ENCODE measurements around the gene CXCL8.

CXCL8 gene

GRCh38 chr4:73718375-73719373 is 21.7 kb upstream of the CXCL8 start:
- peak; percentile 34 for DNase-seq

DNA sequence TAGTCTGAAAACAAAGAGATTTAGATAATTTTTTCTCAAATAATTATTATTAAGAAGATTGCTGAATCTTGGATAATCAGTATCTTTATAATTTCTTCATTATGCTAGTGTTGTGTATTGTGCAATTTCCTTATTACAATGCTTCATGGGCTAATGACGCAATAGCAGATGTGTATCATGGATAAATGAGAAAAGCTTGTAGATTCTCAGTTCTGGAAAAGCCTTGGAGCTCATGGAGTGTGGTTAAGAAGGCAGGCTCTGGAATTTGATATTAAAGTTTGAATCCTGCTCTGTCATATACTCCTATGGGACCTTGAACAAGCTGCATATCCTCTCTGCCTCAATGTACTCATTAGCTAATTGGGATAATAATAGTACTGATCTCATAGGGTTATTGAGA is 18.9 kb upstream of the CXCL8 start:
- peak; percentile 78 for DNase-seq

GRCh38 chr4:73721909-73722308 is 18.5 kb upstream of the CXCL8 start:
- DNase-seq, result peak; percentile 66

GRCh38 chr4:73723023-73723422 is 17.3 kb upstream of the CXCL8 start:
- DNase-seq, result no peak

GRCh38 chr4:73723928-73724327 is 16.4 kb upstream of the CXCL8 start:
- DNase-seq, result no peak

DNA sequence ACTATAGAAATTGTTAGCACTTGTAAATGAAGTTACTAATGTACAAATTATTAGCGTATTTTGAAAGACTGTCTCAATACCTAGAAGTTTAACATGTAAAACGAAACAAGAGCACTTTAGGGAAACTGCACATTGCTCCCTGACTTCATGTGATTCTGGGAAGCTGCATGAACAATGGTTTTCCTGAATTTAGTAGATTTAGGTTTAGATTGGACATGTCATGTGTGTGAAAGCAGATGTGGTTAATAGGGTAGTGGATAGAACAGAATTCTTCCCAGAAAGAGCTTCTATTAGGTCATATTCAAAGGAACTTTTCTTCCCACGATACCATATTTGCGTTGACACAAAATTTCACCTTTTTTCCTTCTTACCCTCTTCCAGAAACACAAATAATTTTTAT is 14.9 kb upstream of the CXCL8 start:
- no peak for DNase-seq

- peak; percentile 97 for DNase-seq
Observed at GRCh38 chr4:73725985-73726384, 14.4 kb upstream of the CXCL8 start.

DNA sequence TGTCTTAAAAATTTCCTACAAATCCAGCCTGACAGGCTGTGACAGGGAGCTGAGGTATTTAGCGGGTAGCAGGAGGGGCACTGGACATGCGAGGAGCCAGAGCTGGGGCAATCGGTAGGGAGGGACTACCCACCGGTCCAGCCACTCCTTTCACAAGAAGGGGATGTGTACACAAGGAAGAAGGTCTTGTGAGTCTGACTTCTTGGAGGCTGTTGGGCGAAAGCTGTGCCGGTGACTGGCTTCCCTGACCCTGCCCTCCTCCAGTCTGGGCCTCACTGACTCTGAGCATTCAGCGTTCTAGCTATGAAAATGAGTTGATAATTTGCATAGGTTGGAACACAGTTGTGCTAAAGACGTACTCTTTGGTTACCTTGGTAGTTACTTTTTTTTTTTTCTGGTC is 12.7 kb upstream of the CXCL8 start:
- DNase-seq, result no peak

GRCh38 chr4:73728091-73728741 is 12.2 kb upstream of the CXCL8 start:
- no peak for DNase-seq

DNA sequence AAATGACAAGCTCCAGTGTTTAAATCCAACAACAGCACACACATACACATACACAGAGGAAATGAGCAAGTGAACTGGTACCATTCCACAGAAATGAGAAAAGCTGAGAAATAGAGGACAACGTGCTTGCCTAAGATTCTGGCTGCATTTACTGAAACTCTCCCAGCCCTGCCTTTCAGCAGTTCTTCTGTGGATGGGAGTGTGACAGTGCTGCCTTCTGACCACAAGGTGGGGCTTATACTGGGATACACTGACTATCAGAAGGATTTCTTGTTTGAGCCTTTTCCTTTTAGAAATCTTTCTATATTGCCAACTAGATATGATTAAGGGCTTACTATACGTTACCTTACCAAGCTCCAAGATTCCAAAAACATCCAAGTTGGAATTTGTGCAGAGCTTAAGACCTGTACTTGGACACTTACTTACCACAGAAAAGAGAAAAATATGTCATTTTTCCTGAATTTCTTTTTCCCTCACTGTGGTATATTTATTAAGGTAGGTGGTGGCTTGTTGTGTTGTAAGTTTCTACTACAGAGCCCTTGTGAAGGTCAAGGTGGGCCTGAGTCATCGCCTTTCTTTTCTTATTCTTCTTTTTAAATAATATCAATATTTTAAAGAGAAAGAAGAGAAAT is 10.7 kb upstream of the CXCL8 start:
- DNase-seq, result peak; percentile 78

DNA sequence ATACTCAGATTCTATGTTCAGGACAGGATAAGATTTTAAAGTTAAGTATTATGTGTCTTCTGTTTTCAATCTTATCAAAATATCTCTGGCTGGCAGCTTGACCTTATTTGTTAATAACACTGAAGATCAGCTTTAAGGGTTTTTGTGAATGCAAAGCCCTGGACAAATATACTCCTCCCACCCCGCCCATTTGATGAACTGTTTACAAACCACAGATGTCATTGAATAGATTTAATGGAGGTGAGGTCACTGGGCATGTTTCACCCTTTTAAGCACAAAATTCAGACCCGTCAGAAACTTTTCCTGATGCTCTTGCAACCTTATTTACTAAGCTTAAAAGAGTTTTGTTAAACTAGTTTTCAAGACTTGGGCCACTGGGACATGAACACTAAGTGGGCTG is 10.1 kb upstream of the CXCL8 start:
- peak; percentile 43 for DNase-seq

- no peak for DNase-seq
Observed at GRCh38 chr4:73730867-73731266, 9.5 kb upstream of the CXCL8 start.

- no peak for DNase-seq
Observed at GRCh38 chr4:73731968-73732610, 8.3 kb upstream of the CXCL8 start.

- DNase-seq, result no peak
Observed at GRCh38 chr4:73732759-73733431, 7.5 kb upstream of the CXCL8 start.

DNA sequence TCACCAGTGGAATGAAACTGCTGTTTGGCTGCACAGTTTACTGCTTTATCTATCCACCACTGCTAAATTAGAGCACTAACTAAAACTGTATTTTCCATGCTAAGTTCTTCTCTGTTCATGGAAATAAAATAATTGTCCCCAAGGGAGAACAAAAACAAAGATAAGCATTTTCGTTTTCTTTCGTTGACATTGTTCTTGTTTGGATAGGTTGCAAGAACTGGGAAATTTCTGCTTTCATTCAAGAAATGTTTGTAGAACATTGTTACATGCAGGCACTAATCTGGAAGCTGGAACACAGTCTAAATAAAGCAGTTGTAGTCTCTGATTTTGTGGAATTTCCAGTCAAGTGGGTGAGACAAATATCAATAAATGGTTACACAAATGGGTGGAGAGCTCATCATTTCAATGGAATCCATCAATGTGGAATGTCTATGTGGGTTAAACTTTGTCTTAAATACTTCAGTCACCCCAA is 5.8 kb upstream of the CXCL8 start:
- DNase-seq, result peak; percentile 53

DNA sequence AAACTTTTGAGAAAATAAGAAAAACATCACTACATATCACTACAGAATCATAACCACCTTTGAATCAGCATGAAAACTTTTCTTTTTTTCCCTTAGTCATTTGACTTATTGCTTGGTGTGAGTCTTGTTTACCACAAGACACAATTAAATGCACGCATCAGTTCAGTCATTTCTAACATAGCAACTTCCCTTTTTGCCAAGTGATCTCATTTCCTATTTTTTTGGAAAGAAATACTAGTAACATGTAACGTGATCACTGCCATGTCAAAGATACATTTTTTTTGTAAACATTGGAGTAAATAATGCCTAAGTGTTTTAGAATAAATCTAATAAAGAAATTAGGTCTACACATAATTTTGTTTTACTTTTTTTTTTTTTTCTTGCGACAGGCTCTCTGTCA is 5.1 kb upstream of the CXCL8 start:
- DNase-seq, result peak; percentile 61

DNA sequence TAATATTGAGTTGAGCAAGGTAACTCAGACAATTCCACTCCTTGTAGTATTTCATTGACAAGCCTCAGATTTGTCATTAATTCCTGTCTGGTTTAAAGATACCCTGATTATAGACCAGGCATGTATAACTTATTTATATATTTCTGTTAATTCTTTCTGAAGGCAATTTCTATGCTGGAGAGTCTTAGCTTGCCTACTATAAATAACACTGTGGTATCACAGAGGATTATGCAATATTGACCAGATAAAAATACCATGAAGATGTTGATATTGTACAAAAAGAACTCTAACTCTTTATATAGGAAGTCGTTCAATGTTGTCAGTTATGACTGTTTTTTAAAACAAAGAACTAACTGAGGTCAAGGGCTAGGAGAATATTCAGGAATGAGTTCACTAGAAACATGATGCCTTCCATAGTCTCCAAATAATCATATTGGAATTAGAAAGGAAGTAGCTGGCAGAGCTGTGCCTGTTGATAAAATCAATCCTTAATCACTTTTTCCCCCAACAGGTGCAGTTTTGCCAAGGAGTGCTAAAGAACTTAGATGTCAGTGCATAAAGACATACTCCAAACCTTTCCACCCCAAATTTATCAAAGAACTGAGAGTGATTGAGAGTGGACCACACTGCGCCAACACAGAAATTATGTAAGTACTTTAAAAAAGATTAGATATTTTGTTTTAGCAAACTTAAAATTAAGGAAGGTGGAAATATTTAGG is 821 bp downstream of the CXCL8 start:
- no peak for DNase-seq

DNA sequence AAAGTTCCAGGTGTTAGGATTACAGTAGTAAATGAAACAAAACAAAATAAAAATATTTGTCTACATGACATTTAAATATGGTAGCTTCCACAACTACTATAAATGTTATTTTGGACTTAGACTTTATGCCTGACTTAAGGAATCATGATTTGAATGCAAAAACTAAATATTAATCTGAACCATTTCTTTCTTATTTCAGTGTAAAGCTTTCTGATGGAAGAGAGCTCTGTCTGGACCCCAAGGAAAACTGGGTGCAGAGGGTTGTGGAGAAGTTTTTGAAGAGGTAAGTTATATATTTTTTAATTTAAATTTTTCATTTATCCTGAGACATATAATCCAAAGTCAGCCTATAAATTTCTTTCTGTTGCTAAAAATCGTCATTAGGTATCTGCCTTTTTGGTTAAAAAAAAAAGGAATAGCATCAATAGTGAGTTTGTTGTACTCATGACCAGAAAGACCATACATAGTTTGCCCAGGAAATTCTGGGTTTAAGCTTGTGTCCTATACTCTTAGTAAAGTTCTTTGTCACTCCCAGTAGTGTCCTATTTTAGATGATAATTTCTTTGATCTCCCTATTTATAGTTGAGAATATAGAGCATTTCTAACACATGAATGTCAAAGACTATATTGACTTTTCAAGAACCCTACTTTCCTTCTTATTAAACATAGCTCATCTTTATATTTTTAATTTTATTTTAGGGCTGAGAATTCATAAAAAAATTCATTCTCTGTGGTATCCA is 1.6 kb downstream of the CXCL8 start:
- DNase-seq, result no peak

DNA sequence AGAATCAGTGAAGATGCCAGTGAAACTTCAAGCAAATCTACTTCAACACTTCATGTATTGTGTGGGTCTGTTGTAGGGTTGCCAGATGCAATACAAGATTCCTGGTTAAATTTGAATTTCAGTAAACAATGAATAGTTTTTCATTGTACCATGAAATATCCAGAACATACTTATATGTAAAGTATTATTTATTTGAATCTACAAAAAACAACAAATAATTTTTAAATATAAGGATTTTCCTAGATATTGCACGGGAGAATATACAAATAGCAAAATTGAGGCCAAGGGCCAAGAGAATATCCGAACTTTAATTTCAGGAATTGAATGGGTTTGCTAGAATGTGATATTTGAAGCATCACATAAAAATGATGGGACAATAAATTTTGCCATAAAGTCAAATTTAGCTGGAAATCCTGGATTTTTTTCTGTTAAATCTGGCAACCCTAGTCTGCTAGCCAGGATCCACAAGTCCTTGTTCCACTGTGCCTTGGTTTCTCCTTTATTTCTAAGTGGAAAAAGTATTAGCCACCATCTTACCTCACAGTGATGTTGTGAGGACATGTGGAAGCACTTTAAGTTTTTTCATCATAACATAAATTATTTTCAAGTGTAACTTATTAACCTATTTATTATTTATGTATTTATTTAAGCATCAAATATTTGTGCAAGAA is 2.3 kb downstream of the CXCL8 start:
- DNase-seq, result no peak

DNA sequence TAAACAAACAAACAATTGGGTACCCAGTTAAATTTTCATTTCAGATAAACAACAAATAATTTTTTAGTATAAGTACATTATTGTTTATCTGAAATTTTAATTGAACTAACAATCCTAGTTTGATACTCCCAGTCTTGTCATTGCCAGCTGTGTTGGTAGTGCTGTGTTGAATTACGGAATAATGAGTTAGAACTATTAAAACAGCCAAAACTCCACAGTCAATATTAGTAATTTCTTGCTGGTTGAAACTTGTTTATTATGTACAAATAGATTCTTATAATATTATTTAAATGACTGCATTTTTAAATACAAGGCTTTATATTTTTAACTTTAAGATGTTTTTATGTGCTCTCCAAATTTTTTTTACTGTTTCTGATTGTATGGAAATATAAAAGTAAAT is 2.9 kb downstream of the CXCL8 start:
- DNase-seq, result no peak
